ENCODE data around the gene PIGBOS1. TPM values are rescaled to one million over a fixed set of nuclear protein-coding genes. Genes with fewer than 3 reads are reported as not detected.

The PIGBOS1 gene
- total RNA-seq, 3 donors from 2014 or later (not counting 1 experiment from before 2014, with no cell fraction given): 7.7 to 10.9 (median 9.3) TPM

- no peak overlapping the region for H3K27ac Mint-ChIP-seq
- H3K27me3 Mint-ChIP-seq (ENCODE audit: low read depth in 2 of 2): no peaks in the 10 kb centered on the region
- peaks cover 0 to 6% of the 10 kb centered on the region in 2 donors for H3K4me1 Mint-ChIP-seq
- H3K9me3 Mint-ChIP-seq: no peaks in the 10 kb centered on the region
- Histone ChIP-seq H3K36me3 (ENCODE audit: control insufficient read depth, insufficient read depth, low read length) (peaks cover 65% of the 10 kb centered on the region), H3K4me3 (ENCODE audit: low read length) (no peak overlapping the region), H3K4me1 (ENCODE audit: control insufficient read depth, insufficient read depth, low read length) (no peaks in the 10 kb centered on the region), H3K9me3 (ENCODE audit: control insufficient read depth, insufficient read depth, low read length) (no peaks in the 10 kb centered on the region), H3K27ac (ENCODE audit: low read length) (no peak overlapping the region), H3K27me3 (ENCODE audit: control insufficient read depth, insufficient read depth, low read length) (no peaks in the 10 kb centered on the region)
- intact Hi-C loops (cut with micrococcal nuclease): no loop called here
- no peak for TF ChIP-seq CTCF (IDR thresholded peaks at IDR 0.05)
- ATAC-seq (no peak), DNase-seq (no peak)
- 95% methylated on average over 4 of the region's 5 CpGs for WGBS (ENCODE audit: insufficient coverage)
- H3K4me3 Mint-ChIP-seq: no peak overlapping the region
- H3K36me3 Mint-ChIP-seq: peaks cover under 1% of the 10 kb centered on the region
These were observed 15.4 kb upstream of the PIGBOS1 start for GRCh38 chr15:55334371-55334770.

GRCh38 chr15:55327387-55327786 lies 8.5 kb upstream of the PIGBOS1 start:
- Mint-ChIP-seq H3K36me3 (peaks cover 14% of the 10 kb centered on the region), H3K27me3 (ENCODE audit: low read depth in 2 of 2) (no peaks in the 10 kb centered on the region), H3K9me3 (no peaks in the 10 kb centered on the region), H3K4me3 (no peak overlapping the region), H3K4me1 (peaks cover 17 to 19% of the 10 kb centered on the region in 2 donors), H3K27ac (no peak overlapping the region)
- Histone ChIP-seq H3K4me1 (ENCODE audit: control insufficient read depth, insufficient read depth, low read length) (no peaks in the 10 kb centered on the region), H3K4me3 (ENCODE audit: low read length) (no peak overlapping the region), H3K36me3 (ENCODE audit: control insufficient read depth, insufficient read depth, low read length) (peaks cover 32% of the 10 kb centered on the region), H3K27ac (ENCODE audit: low read length) (no peak overlapping the region), H3K27me3 (ENCODE audit: control insufficient read depth, insufficient read depth, low read length) (no peaks in the 10 kb centered on the region), H3K9me3 (ENCODE audit: control insufficient read depth, insufficient read depth, low read length) (no peaks in the 10 kb centered on the region)
- intact Hi-C loops (cut with micrococcal nuclease): no loop called here
- TF ChIP-seq CTCF (IDR thresholded peaks at IDR 0.05): no peak
- WGBS (ENCODE audit: insufficient coverage): 100% methylated on average over 1 of the region's 1 CpG
- ATAC-seq (no peak), DNase-seq (no peak)

GRCh38 chr15:55322467-55322866 lies 3.5 kb upstream of the PIGBOS1 start:
- intact Hi-C loops (cut with micrococcal nuclease): no loop called here
- Mint-ChIP-seq H3K4me3 (no peak overlapping the region), H3K27ac (peak overlapping the region in 1 of 2 donors; percentile 56), H3K27me3 (ENCODE audit: low read depth in 2 of 2) (no peaks in the 10 kb centered on the region), H3K4me1 (peaks cover 40 to 45% of the 10 kb centered on the region in 2 donors), H3K9me3 (no peaks in the 10 kb centered on the region), H3K36me3 (peaks cover 7% of the 10 kb centered on the region)
- Histone ChIP-seq H3K4me3 (ENCODE audit: low read length) (no peak overlapping the region), H3K36me3 (ENCODE audit: control insufficient read depth, insufficient read depth, low read length) (peaks cover 2% of the 10 kb centered on the region), H3K9me3 (ENCODE audit: control insufficient read depth, insufficient read depth, low read length) (no peaks in the 10 kb centered on the region), H3K27me3 (ENCODE audit: control insufficient read depth, insufficient read depth, low read length) (no peaks in the 10 kb centered on the region), H3K27ac (ENCODE audit: low read length) (no peak overlapping the region), H3K4me1 (ENCODE audit: control insufficient read depth, insufficient read depth, low read length) (peaks cover 13% of the 10 kb centered on the region)
- DNase-seq (no peak), ATAC-seq (no peak)
- TF ChIP-seq CTCF (IDR thresholded peaks at IDR 0.05): no peak
- 98% methylated on average over 4 of the region's 5 CpGs for WGBS (ENCODE audit: insufficient coverage)

GRCh38 chr15:55320963-55321362 lies 2.0 kb upstream of the PIGBOS1 start:
- H3K4me1 ChIP-seq (ENCODE audit: control insufficient read depth, insufficient read depth, low read length): peaks cover 17% of the 10 kb centered on the region
- H3K27ac Mint-ChIP-seq: peak overlapping the region in 1 of 2 donors; percentile 20

More at GRCh38 chr15:55320963-55321362, 2.0 kb upstream of the PIGBOS1 start:
- no peaks in the 10 kb centered on the region for H3K27me3 Mint-ChIP-seq (ENCODE audit: low read depth in 2 of 2)
- intact Hi-C loops (cut with micrococcal nuclease): no loop called here
- no peaks in the 10 kb centered on the region for H3K27me3 ChIP-seq (ENCODE audit: control insufficient read depth, insufficient read depth, low read length)
- peak overlapping the region; percentile 17 for H3K4me3 Mint-ChIP-seq
- no peak for TF ChIP-seq CTCF (IDR thresholded peaks at IDR 0.05)
- DNase-seq (no peak), ATAC-seq (no peak)
- peaks cover 7% of the 10 kb centered on the region for H3K36me3 Mint-ChIP-seq
- no peak overlapping the region for H3K4me3 ChIP-seq (ENCODE audit: low read length)
- H3K4me1 Mint-ChIP-seq: peaks cover 48 to 55% of the 10 kb centered on the region in 2 donors
- H3K27ac ChIP-seq (ENCODE audit: low read length): no peak overlapping the region
- H3K36me3 ChIP-seq (ENCODE audit: control insufficient read depth, insufficient read depth, low read length): peaks cover 1% of the 10 kb centered on the region
- WGBS (ENCODE audit: insufficient coverage): no CpG with 5 or more reads among the region's 1 CpG
- H3K9me3 ChIP-seq (ENCODE audit: control insufficient read depth, insufficient read depth, low read length): no peaks in the 10 kb centered on the region
- no peaks in the 10 kb centered on the region for H3K9me3 Mint-ChIP-seq

All from natural killer cell (primary cell).